K562 treated with DMSO at 1 percent for 12 hours (cell line): ENCODE data around the gene ELOVL2. TPM values are rescaled to one million over a fixed set of nuclear protein-coding genes. Genes with fewer than 3 reads are reported as not detected.

Experiments
- total RNA-seq: library from RNA; unstranded; fragments of 300-600 nt; gene quantifications from 2 replicates; pipeline ENCODE4 v1.2.3, GENCODE V29; 2022; ENCODE audit not compliant: insufficient read depth

The ELOVL2 gene
- 0.19 and 0.32 TPM in 2 replicates for total RNA-seq

GRCh38 chr6:11043961-11044711 is at the start of gene ELOVL2:
ELOVL2 (minus strand) TSS chr6:11044305; CDS start chr6:11044230, 75 bp downstream.

Other genes starting within 250 kb of the ELOVL2 start
- gene MAK, start 205.8 kb downstream of the ELOVL2 start, total RNA-seq: 0.77 TPM in 1 of 2 replicates, not detected in the other
- gene GCM2, start 162.3 kb downstream of the ELOVL2 start, total RNA-seq: not detected in 2 replicates
- gene SYCP2L, start 157.3 kb downstream of the ELOVL2 start, total RNA-seq: 10.5 and 16.6 TPM in 2 replicates
- 6.5 and 17.7 TPM in 2 replicates for gene SMIM13, start 49.5 kb upstream of the ELOVL2 start, total RNA-seq
- 0.41 and 0.99 TPM in 2 replicates for gene ERVFRD-1, start 67.4 kb upstream of the ELOVL2 start, total RNA-seq
- gene NEDD9, start 188.4 kb upstream of the ELOVL2 start, total RNA-seq: 0.28 and 1.7 TPM in 2 replicates